HEK293T (cell line): ENCODE measurements around the gene BTN3A1.

Experiments used
- FOXK2 ChIP-seq: fragments of 450-650 bp; IDR thresholded peaks from 2 replicates; pipeline ENCODE4 v1.6.1; 2016; ENCODE audit warnings: mild to moderate bottlenecking
- HDGF ChIP-seq: fragments of 450-650 bp; IDR thresholded peaks from 2 replicates; pipeline ENCODE4 v1.6.1; 2017; ENCODE audit warnings: antibody characterized with exemption, borderline replicate concordance

DNA sequence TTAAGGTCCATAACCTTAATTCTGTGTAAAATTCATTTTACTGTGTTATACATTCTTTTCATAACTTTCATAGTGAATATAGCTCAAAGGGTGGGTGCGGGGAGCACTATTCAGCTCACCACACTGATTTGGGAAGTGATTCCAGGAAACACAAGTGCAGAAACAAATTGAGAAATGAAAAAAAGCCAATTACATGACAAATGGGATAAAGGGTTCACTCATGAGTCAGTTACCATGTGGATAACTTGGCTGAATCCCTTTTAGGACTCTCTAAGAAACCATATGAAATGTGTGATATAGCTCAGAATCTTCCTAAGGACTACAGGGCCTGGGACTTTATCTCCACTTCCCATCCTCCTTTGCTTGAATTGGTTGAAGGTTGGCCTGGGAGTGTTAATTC lies 52.6 kb downstream of the BTN3A1 start:
- no peak for TF ChIP-seq HDGF
- TF ChIP-seq FOXK2 = no peak
